HEK293 (cell line): ENCODE results near the gene PACS1.
"Not testable (repeated sequence)": the region's sequence is repeated elsewhere in the genome, so short reads cannot be mapped to it uniquely, and the experiment has no call there.

Source experiments
- CTCF ChIA-PET: fragments of 350-600 bp; formaldehyde crosslinking; extraction: SDS; loops from one replicate; lab custom pipeline; 2021; ENCODE audit warnings: antibody characterized with exemption; lab: Yijun Ruan, JAX
- POLR2A ChIA-PET: fragments of 300-600 bp; formaldehyde crosslinking; extraction: SDS; loops from one replicate; lab custom pipeline; 2020; ENCODE audit warnings: antibody characterized with exemption, inconsistent platforms; lab: Yijun Ruan, JAX
- H3K27ac ChIP-seq: fragments of 200-500 bp; sonication (Bioruptor generic); 2 replicates; pipeline ENCODE4 v1.5.1; 2014; ENCODE audit warnings: low read depth, low read length, control low read depth, inconsistent platforms; ENCODE audit errors: extremely low read depth
- H3K36me3 ChIP-seq, 2 experiments: fragments of 200-500 bp in 1 of 2; sonication (Bioruptor generic) in 1 of 2; 1 replicate in 1 of 2; 2 replicates in 1 of 2; pipeline ENCODE4 v1.5.1; 2014 to 2017; ENCODE audit warnings: inconsistent platforms in 2 of 2, low read length in 2 of 2; ENCODE audit not compliant: control insufficient read depth in 2 of 2, insufficient read depth in 1 of 2
- H3K4me1 ChIP-seq: fragments of 200-500 bp; sonication (Bioruptor generic); 2 replicates; pipeline ENCODE4 v1.5.1; 2014; ENCODE audit warnings: mild to moderate bottlenecking, low read length, inconsistent platforms; ENCODE audit not compliant: control insufficient read depth, insufficient read depth
- H3K4me3 ChIP-seq: 2 replicates; pipeline ENCODE4 v1.5.1; 2011; ENCODE audit warnings: low read depth, mild to moderate bottlenecking, control low read depth, low read length, moderate library complexity
- H3K9me3 ChIP-seq: fragments of 200-500 bp; sonication (Bioruptor generic); 2 replicates; pipeline ENCODE4 v1.5.1; 2014; ENCODE audit warnings: low read depth, low read length, inconsistent platforms; ENCODE audit not compliant: control insufficient read depth, insufficient read depth
- GLIS1 ChIP-seq: fragments of 450-650 bp; formaldehyde crosslinking; IDR thresholded peaks from 2 replicates; pipeline ENCODE4 v1.5.1; 2016; ENCODE audit warnings: missing biosample characterization, missing genetic modification characterization
- KLF8 ChIP-seq: fragments of 450-650 bp; formaldehyde crosslinking; IDR thresholded peaks from 2 replicates; pipeline ENCODE4 v1.5.1; 2016; ENCODE audit warnings: missing biosample characterization, missing genetic modification characterization
- SP7 ChIP-seq: fragments of 450-650 bp; formaldehyde crosslinking; IDR thresholded peaks from 2 replicates; pipeline ENCODE4 v1.5.1; 2016; ENCODE audit warnings: missing biosample characterization, missing genetic modification characterization
- YY1 ChIP-seq: fragments of 450-650 bp; formaldehyde crosslinking; IDR thresholded peaks from 2 replicates; pipeline ENCODE4 v1.5.1; 2018; ENCODE audit warnings: missing biosample characterization, missing genetic modification characterization
- ZNF350 ChIP-seq: fragments of 450-650 bp; formaldehyde crosslinking; IDR thresholded peaks from 2 replicates; pipeline ENCODE4 v1.5.0; 2017; ENCODE audit warnings: missing biosample characterization, mild to moderate bottlenecking, missing genetic modification characterization
- ZNF626 ChIP-seq: fragments of 450-650 bp; sonication (Bioruptor Pico); formaldehyde crosslinking; IDR thresholded peaks from 2 replicates; pipeline ENCODE4 v1.5.1; 2018; ENCODE audit warnings: missing biosample characterization, missing genetic modification characterization, inconsistent platforms
- ZNF654 ChIP-seq: fragments of 450-650 bp; formaldehyde crosslinking; IDR thresholded peaks from 2 replicates; pipeline ENCODE4 v1.5.1; 2016; ENCODE audit warnings: low read depth, missing biosample characterization, missing genetic modification characterization
- TF ChIP-seq, protein P1 (sequence below): fragments of 450-650 bp; formaldehyde crosslinking; conservative IDR thresholded peaks from 2 replicates; pipeline ENCODE4 v1.5.1; 2016; ENCODE audit warnings: low read depth, missing biosample characterization, missing genetic modification characterization
- TF ChIP-seq, protein P2 (sequence below): fragments of 450-650 bp; formaldehyde crosslinking; IDR thresholded peaks from 2 replicates; pipeline ENCODE4 v1.5.1; 2016; ENCODE audit warnings: missing biosample characterization, missing genetic modification characterization
- TF ChIP-seq, protein P3 (sequence below): fragments of 450-650 bp; formaldehyde crosslinking; IDR thresholded peaks from 2 replicates; pipeline ENCODE4 v1.5.1; 2016; ENCODE audit warnings: missing biosample characterization, missing genetic modification characterization

The PACS1 gene

DNA sequence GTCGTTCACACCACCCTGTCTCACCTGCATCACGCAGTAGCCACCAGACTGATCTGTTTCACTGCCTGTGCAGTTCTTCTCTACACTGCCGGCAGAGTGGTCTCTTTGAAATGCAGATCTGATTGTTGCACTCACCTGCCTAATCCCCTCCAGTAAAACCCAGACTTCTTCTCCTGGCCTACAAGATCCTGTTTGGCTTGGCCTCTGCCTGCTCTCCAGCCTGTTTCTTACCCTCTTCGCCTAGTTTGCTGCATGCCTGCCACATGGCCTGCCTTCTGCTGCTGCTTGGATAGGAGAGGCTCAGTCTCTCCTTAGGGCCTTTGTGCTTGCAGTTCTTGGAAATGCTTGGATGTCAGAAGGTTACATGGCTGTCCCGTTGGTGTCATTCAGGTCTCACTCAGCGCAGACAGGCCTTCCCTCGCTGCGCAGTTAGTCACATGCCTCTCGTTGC lies 42.0 kb downstream of the PACS1 start (continued):
- TF ChIP-seq, protein P1, sequence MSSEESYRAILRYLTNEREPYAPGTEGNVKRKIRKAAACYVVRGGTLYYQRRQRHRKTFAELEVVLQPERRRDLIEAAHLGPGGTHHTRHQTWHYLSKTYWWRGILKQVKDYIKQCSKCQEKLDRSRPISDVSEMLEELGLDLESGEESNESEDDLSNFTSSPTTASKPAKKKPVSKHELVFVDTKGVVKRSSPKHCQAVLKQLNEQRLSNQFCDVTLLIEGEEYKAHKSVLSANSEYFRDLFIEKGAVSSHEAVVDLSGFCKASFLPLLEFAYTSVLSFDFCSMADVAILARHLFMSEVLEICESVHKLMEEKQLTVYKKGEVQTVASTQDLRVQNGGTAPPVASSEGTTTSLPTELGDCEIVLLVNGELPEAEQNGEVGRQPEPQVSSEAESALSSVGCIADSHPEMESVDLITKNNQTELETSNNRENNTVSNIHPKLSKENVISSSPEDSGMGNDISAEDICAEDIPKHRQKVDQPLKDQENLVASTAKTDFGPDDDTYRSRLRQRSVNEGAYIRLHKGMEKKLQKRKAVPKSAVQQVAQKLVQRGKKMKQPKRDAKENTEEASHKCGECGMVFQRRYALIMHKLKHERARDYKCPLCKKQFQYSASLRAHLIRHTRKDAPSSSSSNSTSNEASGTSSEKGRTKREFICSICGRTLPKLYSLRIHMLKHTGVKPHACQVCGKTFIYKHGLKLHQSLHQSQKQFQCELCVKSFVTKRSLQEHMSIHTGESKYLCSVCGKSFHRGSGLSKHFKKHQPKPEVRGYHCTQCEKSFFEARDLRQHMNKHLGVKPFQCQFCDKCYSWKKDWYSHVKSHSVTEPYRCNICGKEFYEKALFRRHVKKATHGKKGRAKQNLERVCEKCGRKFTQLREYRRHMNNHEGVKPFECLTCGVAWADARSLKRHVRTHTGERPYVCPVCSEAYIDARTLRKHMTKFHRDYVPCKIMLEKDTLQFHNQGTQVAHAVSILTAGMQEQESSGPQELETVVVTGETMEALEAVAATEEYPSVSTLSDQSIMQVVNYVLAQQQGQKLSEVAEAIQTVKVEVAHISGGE (tag by site-specific recombination): no peak

DNA sequence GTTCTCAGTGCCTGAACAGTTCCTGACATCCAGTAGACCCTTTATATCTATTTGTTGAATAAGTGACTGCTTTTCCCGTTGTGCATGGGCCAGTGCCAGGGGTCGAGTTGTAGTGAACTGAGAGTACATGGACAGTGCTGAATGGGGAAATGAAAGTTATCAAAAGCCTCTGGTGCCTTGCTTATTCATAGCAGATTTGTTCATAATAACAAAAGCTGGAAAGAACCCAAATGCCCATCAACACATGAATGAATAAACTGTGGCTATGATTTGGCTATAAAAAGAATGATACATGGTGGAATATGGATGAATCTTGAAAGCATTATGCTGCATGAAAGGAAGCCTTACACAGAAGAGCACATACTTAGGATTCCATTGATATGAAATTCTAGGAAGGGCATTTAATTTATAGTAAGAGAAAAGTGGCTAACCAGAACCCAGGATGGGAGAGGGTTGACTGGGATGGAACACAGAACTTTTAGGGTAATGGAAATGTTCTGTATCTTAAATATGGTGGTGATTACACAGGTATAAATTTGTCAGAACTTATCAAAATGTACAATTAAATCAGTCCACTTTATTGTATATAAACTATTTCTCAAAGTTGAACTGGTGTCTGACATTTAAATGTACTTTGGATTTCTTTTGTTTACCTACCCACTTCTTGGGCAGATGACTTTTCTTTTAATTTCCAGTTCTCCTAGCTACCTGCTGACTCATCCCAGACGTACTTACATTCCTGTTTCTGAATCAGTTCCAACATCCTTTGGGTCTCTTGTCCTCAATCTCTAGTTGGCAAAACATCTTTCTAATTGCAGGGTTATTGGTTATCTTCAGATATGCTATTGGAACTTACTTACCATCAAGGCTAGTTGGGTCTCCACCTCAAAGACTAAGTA lies 42.8 kb downstream of the PACS1 start:
- POLR2A ChIA-PET: no interaction called here

DNA sequence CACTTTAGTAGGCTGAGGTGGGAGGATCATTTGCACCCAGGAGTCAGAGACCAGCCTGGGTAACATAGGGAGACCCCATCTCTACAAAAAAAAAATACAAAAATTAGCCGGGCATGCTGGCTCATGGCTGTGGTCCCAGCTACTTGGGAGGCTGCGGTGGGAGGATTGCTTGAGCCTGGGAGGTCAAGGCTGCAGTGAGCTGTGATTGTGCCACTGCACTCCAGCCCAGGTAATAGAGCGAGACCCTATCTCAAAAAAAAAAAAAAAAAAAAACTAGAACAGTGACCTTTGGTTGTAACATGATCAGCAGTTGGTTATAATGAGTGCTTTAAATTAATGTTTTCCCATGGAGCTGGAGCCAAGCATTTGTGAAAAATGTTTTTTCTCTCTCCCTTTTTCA lies 44.9 kb downstream of the PACS1 start:
- TF ChIP-seq GLIS1 (tag by site-specific recombination): peak; percentile 56; the same call in 1 of the 2 replicates
- H3K4me1 ChIP-seq: peaks cover 16% of the 10 kb centered on the region; the same call in 1 of the 2 replicates
- ChIA-PET POLR2A (interaction anchor here (0.7 kb wide), 1 partner anchor 48 kb away, joined by 3 read pairs; no protein-coding TSS in a partner anchor), CTCF (interaction anchor here (0.6 to 4.9 kb wide), 5 partner anchors 17 to 149 kb away, joined by 3 to 30 read pairs (median 5); no protein-coding TSS in a partner anchor)
- not testable (repeated sequence) for H3K27ac ChIP-seq, H3K36me3 ChIP-seq, H3K9me3 ChIP-seq, H3K4me3 ChIP-seq

More for the DNA sequence above, 42.8 kb downstream of the PACS1 start:
- no peak overlapping the region for H3K4me3 ChIP-seq
- H3K27ac ChIP-seq: no peak overlapping the region
- CTCF ChIA-PET: interaction anchor here (0.8 to 4.9 kb wide), 2 partner anchors 22 to 223 kb away, joined by 4 to 30 read pairs; partner anchors contain the start of gene CCDC85B
- H3K9me3 ChIP-seq: no peaks in the 10 kb centered on the region
- H3K36me3 ChIP-seq: no peaks in the 10 kb centered on the region
- TF ChIP-seq ZNF350 (tag by site-specific recombination) (no peak), ZNF654 (tag by site-specific recombination) (no peak), SP7 (peak; percentile 65), KLF8 (no peak), ZNF626 (tag by site-specific recombination) (no peak), YY1 (tag by site-specific recombination) (no peak)
- TF ChIP-seq, protein P2, sequence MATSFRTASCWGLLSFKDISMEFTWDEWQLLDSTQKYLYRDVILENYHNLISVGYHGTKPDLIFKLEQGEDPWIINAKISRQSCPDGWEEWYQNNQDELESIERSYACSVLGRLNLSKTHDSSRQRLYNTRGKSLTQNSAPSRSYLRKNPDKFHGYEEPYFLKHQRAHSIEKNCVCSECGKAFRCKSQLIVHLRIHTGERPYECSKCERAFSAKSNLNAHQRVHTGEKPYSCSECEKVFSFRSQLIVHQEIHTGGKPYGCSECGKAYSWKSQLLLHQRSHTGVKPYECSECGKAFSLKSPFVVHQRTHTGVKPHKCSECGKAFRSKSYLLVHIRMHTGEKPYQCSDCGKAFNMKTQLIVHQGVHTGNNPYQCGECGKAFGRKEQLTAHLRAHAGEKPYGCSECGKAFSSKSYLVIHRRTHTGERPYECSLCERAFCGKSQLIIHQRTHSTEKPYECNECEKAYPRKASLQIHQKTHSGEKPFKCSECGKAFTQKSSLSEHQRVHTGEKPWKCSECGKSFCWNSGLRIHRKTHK (tag by site-specific recombination): no peak
- TF ChIP-seq, protein P3, sequence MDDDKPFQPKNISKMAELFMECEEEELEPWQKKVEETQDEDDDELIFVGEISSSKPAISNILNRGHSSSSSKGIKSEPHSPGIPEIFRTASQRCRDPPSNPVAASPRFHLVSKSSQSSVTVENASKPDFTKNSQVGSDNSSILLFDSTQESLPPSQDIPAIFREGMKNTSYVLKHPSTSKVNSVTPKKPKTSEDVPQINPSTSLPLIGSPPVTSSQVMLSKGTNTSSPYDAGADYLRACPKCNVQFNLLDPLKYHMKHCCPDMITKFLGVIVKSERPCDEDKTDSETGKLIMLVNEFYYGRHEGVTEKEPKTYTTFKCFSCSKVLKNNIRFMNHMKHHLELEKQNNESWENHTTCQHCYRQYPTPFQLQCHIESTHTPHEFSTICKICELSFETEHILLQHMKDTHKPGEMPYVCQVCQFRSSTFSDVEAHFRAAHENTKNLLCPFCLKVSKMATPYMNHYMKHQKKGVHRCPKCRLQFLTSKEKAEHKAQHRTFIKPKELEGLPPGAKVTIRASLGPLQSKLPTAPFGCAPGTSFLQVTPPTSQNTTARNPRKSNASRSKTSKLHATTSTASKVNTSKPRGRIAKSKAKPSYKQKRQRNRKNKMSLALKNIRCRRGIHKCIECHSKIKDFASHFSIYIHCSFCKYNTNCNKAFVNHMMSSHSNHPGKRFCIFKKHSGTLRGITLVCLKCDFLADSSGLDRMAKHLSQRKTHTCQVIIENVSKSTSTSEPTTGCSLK (tag by site-specific recombination): no peak
- TF ChIP-seq, all 188 proteins: peak for 1
- H3K4me1 ChIP-seq: peaks cover 9% of the 10 kb centered on the region; the same call in 1 of the 2 replicates
